ENCODE data around the gene SFTA2.
"Not testable (repeated sequence)": the region's sequence is repeated elsewhere in the genome, so short reads cannot be mapped to it uniquely, and the experiment has no call there.

SFTA2 gene

DNA sequence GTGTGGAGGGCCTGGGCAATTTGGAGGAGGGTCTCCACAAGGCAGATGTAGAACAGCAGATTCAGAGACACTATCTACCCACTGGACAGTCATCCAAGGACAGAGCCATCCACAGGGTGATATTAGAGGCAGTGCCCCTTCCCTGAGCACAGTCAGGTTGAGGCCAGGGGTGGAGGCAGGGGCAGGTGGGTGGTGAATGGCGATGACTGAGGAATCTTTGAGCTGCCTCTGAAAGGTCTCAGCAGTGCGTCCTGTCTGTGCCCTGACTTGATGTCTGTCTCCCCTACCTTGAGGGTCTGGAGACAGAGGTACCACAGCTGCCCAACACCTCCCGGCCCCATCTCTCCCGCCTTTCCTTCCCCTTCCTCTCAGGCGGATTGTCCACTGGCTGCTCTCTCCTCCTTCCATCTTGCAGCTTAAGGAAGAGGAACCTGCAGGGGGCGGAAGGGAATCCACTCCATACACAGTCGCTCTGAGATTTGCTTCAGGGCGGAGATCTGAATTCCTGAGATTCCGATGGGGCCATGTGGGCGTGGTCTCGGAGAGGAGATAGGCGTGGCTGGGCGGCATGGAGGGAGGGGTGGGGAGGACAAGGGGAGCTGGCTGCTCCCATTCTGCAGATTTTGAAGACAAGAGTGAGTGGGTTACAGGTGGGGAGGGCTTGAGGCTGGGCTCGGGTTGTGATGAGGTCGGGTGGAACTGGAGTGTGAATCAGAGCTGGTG lies 10.5 kb upstream of the SFTA2 start:
- no peak for DNase-seq

DNA sequence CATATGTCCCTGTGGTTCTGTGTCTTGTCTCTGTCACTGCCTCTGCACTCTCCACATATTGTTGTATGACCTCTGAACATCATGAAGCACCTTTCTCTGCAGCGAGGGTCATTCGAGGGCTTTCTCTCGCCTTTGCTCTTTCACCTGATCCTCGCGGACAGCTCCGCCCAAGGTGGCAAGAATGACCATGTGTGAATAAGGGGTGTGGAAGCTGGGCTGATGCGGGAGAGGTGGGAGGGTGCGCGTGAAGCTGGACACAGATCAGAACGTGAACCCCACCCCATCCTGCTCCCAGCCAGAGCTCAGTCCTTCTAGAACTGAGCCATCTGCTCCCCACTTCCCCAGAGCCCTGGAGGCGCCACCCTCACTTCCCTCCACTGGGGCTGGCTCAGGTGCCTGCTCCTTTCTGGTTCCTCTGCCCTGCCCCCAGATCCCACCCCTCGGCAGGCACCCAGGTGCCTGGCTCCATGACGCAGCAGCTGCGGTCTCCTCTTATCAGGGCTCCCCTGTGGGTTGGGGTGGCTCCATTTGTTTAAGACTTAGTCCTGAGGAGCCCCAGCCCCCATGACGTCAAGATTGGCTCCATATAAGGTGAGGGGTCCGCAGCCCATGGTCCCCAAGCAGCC lies 8.5 kb upstream of the SFTA2 start, which contains the start of gene MUCL3:
Gene MUCL3, plus strand, starts transcription at position 613 of the 626 bp plus-strand sequence. CDS start 27 bp downstream, outside the sequence.
- no peak for DNase-seq

DNA sequence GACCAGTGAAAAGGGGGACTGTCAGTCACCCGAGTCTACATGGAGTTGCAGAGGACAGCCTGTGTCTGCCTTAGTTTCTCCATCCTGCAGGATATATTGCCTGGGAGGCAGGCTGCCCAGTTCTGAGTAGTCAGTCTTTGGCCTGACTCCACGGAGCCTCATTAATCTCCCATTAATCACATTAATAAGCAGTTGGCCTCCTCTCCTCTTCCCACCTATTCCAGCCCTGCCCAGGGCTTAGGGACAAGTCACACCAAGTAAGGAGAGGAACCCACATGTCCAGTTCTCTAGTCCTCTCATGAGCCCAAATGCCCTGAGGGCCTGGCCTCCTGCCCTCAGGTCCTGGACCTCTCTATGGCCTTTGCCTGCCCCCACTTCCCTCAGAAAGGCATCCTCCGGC lies 7.5 kb upstream of the SFTA2 start:
- DNase-seq, result no peak

DNA sequence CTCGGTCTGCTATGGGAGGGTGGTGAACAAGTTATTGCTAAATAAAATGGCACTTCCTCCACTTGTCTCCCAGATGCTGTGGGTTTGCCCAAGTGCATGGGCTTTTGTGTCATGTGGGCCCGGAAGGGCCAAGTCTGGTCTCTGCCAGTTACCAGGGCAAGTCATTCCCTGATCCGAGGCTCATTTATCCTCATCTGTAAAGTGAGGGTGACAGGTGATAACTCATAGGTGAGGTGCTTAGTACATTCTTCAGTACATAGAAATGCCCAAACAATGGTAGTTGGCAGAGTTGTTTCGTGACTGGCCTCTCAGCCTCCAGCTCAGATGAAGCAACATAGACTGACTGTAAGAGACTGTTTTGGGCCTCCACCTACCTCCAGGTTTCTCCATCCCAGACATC lies 6.8 kb upstream of the SFTA2 start:
- DNase-seq, result no peak

DNA sequence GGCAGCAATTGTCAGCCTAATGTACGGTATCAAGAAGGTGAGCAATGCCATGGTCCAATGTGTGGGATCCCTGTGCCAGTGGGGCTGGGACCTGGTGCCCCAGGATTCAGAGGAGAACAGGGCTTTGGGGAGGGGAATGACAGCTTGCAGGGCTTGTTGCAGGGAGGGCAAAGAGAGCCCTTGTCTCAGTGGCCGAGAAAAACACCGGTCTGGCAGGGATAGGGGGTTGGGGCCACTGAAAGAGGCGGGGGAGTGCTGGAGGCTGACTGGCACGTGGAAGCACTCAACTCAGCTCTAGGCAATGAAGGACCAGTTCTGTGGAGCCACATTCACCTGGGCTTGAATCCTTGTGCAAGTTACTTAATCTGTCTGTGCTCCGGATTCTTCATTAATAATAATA lies 5.3 kb upstream of the SFTA2 start:
- DNase-seq, result no peak

DNA sequence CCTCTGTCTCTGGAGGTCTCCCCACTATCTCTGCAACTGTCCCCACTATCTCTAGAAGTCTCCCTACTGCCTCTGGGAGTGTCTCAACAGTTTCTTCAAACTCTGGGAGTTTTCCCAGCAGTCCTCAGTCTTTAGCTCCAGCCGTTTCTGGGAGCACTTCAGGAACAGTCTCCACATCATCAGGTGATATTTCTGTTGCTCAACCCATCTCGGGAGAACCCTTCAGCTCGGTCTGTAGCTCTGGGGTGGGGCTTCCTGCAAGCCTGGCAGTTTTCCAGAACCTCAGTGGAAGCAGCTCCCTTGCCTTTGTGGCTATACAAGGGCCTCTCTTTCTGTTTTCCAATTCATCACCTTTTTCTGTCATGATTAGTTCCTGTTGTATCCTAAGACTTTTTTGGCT lies 3.0 kb upstream of the SFTA2 start:
- DNase-seq, result no peak

DNA sequence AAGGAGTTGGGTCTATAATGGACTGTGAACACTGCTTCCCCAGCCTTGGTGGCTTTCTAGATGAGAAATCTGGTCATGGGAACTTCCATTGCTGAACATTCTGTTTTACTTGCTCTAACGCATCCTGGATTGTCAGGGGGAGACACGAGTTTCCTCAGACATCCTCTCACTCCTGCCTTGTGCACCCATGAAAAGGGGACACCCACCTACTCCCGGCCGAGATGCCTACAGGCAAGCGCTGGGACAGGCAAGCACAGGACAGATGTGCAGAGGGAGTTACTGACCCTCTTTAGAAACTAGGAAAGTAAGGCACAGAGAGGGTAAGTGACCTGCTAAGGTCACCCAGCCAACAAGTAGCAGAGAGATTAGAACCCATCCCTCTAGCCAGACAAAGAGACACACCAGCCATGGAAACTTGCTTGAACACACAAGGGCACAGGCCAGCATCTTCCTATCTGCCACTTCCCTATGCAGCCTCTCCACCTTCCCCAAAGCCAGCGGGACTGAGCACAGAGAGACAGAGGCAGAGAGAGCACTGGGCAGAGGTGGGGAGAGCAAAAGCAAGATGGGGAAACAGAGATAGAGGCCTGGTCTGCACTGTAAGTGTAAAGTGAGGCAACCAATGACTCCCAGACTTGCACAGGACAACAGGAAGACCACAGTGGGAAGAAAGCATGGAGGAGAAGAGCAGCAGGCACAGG lies 845 bp upstream of the SFTA2 start:
- DNase-seq, result no peak

DNA sequence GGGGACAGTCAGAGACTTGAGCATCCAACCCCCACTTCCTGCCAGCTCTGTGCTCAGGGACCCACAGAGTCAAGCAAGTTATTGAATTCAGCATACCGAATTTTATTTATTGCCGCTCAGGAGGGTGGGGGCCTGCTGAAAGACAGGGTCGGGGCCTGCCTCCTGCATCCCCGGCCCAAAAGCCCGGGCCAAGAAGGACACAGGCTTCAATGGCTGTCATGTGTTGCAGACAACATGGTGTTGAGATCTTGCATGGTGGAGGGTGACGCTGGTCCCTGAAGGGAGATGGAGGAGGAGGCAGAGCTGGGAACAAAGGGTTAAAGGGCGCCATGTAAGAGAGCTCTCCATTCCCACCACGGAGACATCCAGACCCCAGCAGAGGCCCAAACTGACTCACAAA lies 698 bp downstream of the SFTA2 start:
- no peak for DNase-seq

DNA sequence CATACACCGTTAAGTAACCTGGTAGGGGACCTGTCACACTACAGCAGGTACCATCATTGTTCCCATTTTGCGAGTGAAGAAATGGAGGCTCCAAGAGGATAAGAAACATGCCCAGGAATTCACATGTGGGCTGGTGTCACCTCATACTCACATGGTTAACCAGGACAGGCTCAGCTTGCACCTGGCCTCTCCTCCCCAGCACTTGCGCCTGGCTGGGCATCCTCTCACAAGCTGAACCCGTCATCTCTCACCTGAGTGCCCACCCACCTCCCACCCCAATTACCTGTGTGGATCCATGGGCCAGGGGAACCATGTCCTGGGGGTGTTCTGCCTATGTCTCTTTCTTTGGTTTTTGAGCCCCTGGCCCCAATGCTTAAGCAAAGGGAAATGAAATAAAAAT lies 1.5 kb downstream of the SFTA2 start:
- DNase-seq, result no peak

DNA sequence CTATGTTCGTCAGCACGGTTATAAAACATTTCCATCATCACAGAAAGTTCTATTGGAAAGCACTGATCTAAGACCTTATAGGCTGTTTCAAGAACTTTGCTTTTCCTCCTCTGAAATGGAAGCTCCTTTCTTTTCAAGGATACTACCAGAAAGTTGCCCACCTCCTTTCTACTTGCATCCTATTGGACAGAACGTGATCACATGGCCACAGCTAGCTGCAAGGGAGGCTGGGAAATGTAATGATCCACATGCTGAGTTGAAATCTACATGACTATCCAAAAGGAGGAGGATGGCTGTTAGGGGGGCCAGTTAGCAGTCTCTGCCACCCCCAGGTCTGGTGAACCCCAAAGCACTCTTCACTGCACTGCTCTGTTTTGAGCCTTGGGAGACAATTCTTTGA lies 3.3 kb downstream of the SFTA2 start:
- DNase-seq, result no peak

DNA sequence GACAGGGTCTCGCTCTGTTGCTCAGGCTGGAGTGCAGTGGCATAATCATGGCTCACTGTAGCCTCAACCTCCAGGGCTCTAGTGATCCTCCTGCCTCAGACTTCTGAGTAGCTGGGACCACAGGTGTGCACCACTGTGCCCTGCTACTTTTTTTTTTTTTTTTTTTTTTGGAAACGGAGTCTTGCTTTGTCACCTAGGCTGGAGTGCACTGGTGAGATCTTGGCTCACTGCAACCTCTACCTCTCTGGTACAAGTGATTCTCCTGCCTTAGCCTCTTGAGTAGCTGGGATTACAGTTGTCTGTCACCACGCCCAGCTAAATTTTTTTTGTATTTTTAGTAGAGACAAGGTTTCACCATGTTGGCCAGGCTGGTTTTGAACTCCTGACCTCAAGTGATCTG lies 4.9 kb downstream of the SFTA2 start:
- DNase-seq, result not testable (repeated sequence)

DNA sequence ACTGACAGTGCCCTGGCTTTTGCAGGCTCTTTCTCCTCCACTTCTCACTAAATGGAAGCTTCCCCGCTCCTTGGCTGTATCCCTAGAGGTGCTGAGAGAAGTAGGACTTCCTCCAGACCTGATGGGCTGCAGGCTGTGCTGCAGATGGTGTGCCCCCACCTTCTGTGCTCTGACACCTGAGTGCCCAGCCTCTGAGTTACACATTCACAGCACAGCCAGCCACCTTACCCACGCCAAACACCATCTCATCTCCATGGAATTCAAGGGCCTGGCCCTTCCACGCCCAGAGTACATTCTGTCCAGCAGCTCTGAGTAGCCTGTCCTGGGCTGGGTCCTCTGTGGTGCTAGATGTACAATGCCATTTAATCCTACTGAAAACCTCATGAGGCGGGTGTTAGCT lies 5.3 kb downstream of the SFTA2 start:
- no peak for DNase-seq

DNA sequence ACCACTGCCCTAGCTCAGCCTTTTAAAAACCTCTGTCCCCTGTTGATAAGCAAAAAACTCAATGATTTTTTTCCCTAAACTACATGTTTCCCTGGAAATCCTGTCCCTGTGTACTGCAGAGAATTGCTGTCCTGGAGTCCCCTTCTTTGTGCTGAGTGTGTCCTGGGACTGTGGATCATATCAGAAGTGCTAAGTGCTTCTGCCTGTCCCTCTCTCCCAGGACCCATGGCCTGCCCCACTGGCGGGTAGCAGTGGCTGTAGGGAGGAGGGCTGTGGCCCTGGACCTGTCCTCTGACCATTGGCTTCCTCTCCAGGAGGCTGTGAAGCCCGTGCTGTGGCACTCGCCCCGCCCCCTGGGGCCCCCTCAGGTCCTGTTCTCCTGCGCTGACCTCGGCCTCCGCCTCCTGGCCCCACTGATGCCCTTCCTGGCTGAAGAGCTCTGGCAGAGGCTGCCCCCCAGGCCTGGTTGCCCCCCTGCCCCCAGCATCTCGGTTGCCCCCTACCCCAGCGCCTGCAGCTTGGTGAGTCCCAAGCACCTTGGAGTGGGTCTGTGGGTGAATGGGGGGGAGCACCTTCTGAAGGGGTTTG lies 7.8 kb downstream of the SFTA2 start:
- DNase-seq, result not testable (repeated sequence)

DNA sequence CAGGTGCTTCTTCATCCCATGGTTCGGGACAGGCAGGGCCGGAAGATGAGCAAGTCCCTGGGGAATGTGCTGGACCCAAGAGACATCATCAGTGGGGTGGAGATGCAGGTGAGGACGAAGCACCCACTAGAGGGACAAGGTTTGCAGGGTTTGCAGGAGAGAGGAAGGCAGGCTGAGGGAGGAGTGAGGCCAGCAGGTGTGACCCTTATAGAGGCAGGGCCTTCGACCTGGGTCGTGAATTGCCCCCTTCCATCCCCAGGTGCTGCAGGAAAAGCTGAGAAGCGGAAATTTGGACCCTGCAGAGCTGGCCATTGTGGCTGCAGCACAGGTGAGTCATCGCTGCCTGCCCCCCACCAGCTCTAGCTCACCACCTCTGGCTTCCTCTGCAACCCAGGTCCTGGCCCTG lies 9.5 kb downstream of the SFTA2 start:
- no peak for DNase-seq

DNA sequence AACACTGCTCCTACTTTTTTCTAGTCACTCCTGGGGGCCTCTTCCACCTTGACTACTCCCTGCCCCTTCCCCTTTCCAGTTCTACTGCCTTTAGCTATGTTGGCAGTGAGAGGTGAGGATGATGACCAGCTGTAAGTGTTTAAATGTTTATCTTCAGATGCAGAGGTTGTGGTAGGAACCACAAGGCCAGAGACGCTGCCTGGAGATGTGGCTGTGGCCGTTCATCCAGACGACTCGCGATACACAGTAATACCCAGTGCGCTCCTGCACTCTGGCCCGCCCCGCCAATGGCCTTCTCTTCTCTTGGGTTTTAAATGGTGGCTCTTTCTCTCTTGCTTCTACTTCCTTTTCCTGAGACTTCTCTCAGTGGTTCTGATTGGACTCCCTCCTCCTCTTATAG lies 13.3 kb downstream of the SFTA2 start:
- no peak for DNase-seq

DNA sequence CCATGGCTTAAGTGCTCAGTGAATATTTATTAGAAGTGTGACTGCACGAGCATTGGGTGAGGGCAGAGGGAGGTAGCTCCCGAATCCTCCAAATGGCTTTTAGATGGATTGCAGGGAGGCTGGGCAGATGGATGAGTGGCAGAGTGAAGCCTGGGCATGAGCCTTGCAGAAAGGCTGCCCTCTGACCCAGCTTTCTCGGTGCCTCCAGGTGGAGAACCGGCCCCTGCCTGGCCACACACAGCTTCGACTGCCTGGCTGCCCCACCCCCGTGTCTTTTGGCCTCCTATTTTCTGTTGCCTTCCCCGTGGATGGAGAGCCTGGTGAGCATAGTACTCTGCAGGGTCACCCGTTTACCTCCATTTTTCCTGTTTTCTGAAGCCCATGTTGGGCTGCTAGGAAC lies 14.5 kb downstream of the SFTA2 start:
- no peak for DNase-seq

DNA sequence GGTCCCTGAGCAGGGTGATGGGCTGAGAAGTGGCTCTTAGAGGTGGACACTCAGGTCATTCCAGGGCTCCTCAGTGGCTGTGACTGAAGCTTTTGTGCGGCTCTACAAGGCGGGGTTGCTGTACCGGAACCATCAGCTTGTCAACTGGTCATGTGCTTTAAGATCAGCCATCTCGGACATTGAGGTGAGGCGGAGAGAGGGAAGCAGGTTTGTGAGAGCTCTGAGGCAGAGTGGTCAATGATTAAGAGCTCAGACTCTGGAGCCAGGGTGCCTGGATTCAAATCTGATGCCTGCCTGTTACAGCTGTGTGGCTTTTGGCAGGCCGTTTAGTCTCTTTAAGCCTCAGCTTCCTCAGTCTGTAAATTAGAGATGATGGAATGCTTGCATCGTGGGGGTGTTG lies 14.9 kb downstream of the SFTA2 start:
- no peak for DNase-seq

DNA sequence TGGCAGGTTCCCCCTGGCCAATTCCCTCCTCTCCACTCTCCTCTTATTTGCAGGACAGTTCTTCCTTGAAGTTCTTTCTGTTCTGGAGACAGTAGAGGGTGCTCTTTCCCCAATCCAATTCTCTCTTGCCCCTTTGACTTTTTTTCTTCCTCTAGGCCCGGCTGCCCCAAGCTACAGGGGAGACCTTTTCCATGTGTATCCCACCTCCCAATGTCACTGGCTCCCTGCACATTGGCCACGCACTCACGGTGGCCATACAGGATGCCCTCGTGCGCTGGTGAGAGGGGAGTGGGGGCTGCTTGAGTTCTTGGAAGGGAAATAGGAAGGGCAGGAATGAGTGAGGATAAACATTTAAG lies 16.4 kb downstream of the SFTA2 start:
- peak in 1 of 5 experiments; percentile 49 for DNase-seq

DNA sequence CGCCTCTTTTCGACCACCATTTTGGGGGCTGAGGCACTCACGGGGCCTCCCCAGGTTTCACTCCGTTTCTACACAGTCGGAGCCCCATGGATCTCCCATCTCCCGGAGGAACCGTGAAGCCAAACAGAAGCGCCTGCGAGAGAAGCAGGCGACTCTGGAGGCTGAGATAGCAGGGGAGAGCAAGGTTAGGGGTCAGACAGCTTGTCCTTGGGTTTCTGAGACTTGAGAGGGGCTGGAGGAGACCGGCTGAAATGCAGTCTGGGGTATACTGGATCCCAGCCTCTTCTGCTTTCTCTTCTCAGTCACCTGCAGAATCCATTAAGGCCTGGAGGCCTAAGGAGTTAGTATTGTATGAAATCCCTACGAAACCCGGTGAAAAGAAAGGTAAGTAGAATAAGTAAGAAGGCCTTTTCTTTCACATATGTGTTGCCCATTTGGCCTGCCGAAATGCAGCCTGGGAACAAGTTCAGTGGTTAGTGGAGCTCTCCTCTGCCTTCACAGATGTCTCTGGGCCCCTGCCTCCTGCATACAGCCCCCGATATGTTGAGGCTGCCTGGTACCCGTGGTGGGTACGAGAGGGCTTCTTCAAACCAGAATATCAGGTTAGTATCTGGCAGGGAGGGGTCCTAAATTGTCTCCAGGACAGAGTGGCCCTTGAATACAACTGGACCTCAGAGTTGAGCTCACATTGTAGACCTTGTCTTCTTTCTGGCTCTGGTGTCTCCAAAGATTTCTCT lies 16.9 kb downstream of the SFTA2 start:
- DNase-seq, result no peak

DNA sequence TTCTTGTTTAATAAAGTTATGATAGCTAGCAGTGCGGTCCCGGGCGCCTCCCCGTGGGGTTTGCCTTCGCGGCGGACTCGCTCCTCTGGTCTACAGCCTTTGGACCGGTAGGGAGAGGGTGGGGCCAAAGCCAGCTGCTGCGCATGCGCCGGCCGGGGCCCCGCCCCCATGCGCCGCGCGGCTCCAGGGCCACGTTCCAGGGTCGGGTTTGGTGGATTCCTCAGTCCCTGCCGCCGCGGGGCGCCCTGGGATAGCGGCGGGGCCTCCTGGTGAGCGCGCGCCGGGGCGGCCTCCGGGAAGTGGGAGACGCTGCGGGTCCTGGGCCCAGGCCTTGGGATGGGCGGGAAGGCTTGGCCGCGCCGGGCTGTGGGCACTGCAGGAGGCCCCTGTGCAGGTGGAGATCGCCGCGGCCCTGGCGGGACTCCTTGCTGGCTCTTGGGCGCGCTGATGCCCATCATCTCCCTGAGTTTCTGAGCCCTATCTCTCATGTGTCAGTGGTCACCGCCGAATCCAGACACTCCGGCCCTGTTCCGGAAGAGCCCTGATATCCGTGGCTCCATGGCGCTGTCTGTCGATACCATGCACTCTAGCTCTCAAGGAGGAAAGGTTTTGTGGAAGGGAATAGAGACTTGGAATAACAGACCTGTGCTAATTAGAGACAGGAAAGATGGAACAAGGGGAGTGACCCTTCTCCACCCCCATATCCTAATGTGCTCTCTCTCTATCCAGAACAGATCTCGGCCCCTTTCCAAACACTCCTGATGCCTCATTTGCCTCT lies 17.7 kb downstream of the SFTA2 start, which contains the start of gene VARS2:
Gene VARS2, plus strand, starts transcription at position 163 of the 778 bp plus-strand sequence. Its CDS starts 599 bp downstream, at position 762.
- DNase-seq, result peak; percentile 77 to 90 (median 81)

DNA sequence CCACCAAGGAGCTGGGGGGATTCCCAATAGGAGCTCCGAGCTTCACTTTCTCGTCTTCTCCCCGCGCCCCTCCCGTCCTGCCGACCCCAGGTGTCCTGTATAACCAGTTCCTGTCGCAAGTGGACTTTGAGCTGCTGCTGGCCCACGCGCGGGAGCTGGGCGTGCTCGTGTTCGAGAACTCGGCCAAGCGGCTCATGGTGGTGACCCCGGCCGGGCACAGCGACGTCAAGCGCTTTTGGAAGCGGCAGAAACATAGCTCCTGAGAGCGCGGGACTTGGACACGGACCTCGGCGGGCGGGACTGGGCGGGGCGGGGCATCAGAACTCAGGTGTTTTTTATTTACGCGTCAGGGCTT lies 18.3 kb downstream of the SFTA2 start:
- DNase-seq, result no peak

Measured in T-helper 2 cell (primary cell).